Mesodermal cell (in vitro differentiated cells): ENCODE measurements around the gene MUC2.

Experiments used
- H3K27ac ChIP-seq: 2 replicates; pipeline ENCODE4 v1.7.0; 2013; ENCODE audit warnings: mild to moderate bottlenecking, low read depth, low read length, moderate library complexity; ENCODE audit not compliant: severe bottlenecking
- H3K36me3 ChIP-seq: 2 replicates; pipeline ENCODE4 v1.7.1; 2013; ENCODE audit warnings: mild to moderate bottlenecking, low read length, moderate library complexity; ENCODE audit not compliant: control insufficient read depth, insufficient read depth
- H3K4me1 ChIP-seq: one replicate; pipeline ENCODE4 v1.7.1; 2013; ENCODE audit warnings: mild to moderate bottlenecking, low read length; ENCODE audit not compliant: insufficient read depth, control insufficient read depth, poor library complexity, severe bottlenecking
- H3K4me3 ChIP-seq: 2 replicates; pipeline ENCODE4 v1.7.0; 2013; ENCODE audit warnings: low read length, control low read depth, mild to moderate bottlenecking; ENCODE audit not compliant: insufficient read depth, poor library complexity, severe bottlenecking; ENCODE audit errors: extremely low read depth
- H3K9me3 ChIP-seq: 2 replicates; pipeline ENCODE4 v1.7.1; 2013; ENCODE audit warnings: mild to moderate bottlenecking, low read length, moderate library complexity; ENCODE audit not compliant: control insufficient read depth
- WGBS, 2 experiments: methylation state at CpG; one replicate each; pipeline ENCODE4 v1.1.5; 2013; ENCODE audit warnings: missing lambda C conversion rate in 2 of 2; ENCODE audit not compliant: insufficient coverage in 2 of 2; 5-methylcytosine and 5-hydroxymethylcytosine counted together

Gene MUC2

GRCh38 chr11:1121331-1121812, 46.7 kb downstream of the MUC2 start:
- WGBS, 2 experiments = 86 to 93% methylated on average over 12 to 19 of the region's 19 CpGs
- no peaks in the 10 kb centered on the region for H3K9me3 ChIP-seq
- H3K36me3 ChIP-seq = no peaks in the 10 kb centered on the region
- H3K4me3 ChIP-seq = no peak overlapping the region
- H3K4me1 ChIP-seq = no peaks in the 10 kb centered on the region
- H3K27ac ChIP-seq = no peak overlapping the region

GRCh38 chr11:1121813-1122663, 47.4 kb downstream of the MUC2 start:
- no peak overlapping the region for H3K4me3 ChIP-seq
- no peaks in the 10 kb centered on the region for H3K4me1 ChIP-seq
- WGBS, 2 experiments = 79 to 85% methylated on average over 23 to 27 of the region's 28 CpGs
- H3K36me3 ChIP-seq = no peaks in the 10 kb centered on the region
- H3K27ac ChIP-seq = no peak overlapping the region
- H3K9me3 ChIP-seq = no peaks in the 10 kb centered on the region

GRCh38 chr11:1122664-1123002, 48.0 kb downstream of the MUC2 start:
- H3K4me3 ChIP-seq = no peak overlapping the region
- WGBS, 2 experiments = 83 to 85% methylated on average over 5 to 7 of the region's 7 CpGs

GRCh38 chr11:1123970-1124369, 49.3 kb downstream of the MUC2 start:
- WGBS, 2 experiments = no CpG with 5 or more reads among the region's 1 CpG
- Histone ChIP-seq H3K4me3 (no peak overlapping the region), H3K4me1 (no peaks in the 10 kb centered on the region), H3K36me3 (no peaks in the 10 kb centered on the region), H3K27ac (no peak overlapping the region), H3K9me3 (no peaks in the 10 kb centered on the region)

More at GRCh38 chr11:1122664-1123002, 48.0 kb downstream of the MUC2 start:
- Histone ChIP-seq H3K36me3 (no peaks in the 10 kb centered on the region), H3K9me3 (no peaks in the 10 kb centered on the region), H3K27ac (no peak overlapping the region), H3K4me1 (no peaks in the 10 kb centered on the region)
